Activated CD8-positive, alpha-beta memory T cell treated with anti-CD3 and anti-CD28 coated beads for 4 hours (primary cell): ENCODE data around the gene SRGAP1.
"Not testable (repeated sequence)": the region's sequence is repeated elsewhere in the genome, so short reads cannot be mapped to it uniquely, and the experiment has no call there.

Experiments
- DNase-seq, 2 donors: peaks; one replicate each; pipeline ENCODE4 v3.0.0-alpha.2; 2020; ENCODE audit warnings: low read depth in 2 of 2

Gene SRGAP1

GRCh38 chr12:64166606-64167005 is 322.1 kb downstream of the SRGAP1 start:
- DNase-seq = not testable (repeated sequence)

DNA sequence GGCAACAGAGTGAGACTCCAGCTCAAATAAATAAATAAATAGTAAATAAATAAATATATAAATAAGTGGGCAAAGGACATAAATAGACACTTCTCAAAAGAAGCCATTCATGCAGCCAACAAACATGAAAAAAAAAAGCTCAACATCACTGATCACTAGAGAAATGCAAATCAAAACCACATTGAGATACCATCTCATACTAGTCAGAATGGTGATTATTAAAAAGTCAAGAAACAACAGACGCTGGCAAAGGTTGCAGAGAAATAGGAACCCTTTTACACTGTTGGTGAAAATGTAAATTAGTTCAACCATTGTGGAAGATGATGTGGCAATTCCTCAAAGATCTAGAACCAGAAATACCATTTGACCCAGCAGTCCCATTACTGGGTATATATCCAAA is 322.5 kb downstream of the SRGAP1 start:
- DNase-seq = not testable (repeated sequence)

DNA sequence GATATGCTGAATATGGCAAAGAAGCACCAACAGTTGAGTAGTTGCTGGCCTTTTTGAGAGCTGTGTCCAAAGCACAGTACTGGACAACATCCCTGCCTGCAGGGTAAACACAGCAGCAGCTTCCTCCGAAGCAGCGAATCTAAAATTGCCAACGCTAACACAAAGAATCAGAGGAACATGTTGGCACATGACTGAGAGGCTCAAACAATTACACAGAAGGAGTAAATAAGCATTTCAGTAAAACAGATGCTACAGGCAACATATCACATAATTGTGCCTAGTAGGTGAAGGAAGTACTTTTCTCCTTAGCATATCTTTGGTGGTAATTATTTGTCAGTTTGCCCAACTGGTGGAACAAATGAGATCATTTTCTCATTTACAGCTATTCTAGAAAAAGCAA is 325.5 kb downstream of the SRGAP1 start:
- DNase-seq = no peak

- DNase-seq = no peak
Observed at GRCh38 chr12:64170730-64171129, 326.2 kb downstream of the SRGAP1 start.

- DNase-seq = no peak
Observed at GRCh38 chr12:64171715-64172114, 327.2 kb downstream of the SRGAP1 start.

- no peak for DNase-seq
Observed at GRCh38 chr12:64172143-64172970, 327.9 kb downstream of the SRGAP1 start.

GRCh38 chr12:64173456-64173855 is 329.0 kb downstream of the SRGAP1 start:
- DNase-seq = no peak

DNA sequence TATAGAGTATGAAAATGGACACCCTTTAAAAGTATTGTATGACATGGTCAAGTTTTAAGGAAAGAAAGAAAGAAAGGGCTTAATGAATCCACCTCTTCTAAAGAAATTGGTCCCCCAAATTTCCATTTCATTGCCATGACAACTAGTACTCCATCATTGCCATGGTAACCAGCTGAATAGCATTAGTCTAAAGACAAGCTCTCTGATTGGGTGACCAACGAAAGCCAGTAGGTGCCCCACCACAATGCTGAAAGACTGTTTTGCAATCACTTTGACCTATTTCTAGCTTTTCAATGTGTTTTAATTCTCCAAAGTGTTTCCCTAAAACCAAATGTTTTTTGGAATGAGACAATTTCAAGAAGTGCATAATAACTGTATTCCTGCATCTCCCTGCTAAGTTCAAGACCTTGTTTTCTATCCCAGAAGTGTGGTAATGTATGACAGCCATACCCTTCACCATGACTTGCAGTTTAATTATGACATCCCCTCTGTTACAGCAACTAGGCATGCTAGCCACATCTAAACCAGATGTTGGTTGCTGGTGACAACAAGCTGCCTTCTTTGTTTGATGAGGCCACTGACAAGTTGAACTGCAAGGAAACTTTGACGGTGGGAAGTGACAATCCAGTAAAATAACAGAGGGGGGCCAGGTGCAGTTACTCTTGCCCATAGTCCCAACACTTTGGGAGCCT is 330.9 kb downstream of the SRGAP1 start:
- no peak for DNase-seq

GRCh38 chr12:64177001-64177400 is 332.5 kb downstream of the SRGAP1 start:
- no peak for DNase-seq

- DNase-seq = no peak
Observed at GRCh38 chr12:64178122-64178521, 333.6 kb downstream of the SRGAP1 start.

DNA sequence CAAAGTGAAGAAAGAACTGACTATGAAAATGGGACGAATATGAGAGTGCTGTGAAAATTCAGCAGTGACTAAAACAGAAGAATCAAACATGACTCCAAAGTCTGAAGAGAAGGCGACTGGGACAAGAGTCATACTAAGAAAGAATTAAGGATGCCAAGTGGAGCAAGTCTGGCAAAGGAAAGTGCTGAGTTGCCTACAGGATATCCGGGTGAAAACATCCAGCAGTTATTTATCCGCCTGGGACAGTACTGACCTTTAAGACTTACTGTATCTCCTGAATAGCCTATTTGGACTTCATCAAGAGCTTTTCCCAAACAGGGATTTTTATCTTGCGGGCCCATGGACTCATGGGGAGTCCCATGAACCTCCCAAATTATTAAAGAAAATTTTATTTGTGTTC is 336.5 kb downstream of the SRGAP1 start:
- DNase-seq = no peak

DNA sequence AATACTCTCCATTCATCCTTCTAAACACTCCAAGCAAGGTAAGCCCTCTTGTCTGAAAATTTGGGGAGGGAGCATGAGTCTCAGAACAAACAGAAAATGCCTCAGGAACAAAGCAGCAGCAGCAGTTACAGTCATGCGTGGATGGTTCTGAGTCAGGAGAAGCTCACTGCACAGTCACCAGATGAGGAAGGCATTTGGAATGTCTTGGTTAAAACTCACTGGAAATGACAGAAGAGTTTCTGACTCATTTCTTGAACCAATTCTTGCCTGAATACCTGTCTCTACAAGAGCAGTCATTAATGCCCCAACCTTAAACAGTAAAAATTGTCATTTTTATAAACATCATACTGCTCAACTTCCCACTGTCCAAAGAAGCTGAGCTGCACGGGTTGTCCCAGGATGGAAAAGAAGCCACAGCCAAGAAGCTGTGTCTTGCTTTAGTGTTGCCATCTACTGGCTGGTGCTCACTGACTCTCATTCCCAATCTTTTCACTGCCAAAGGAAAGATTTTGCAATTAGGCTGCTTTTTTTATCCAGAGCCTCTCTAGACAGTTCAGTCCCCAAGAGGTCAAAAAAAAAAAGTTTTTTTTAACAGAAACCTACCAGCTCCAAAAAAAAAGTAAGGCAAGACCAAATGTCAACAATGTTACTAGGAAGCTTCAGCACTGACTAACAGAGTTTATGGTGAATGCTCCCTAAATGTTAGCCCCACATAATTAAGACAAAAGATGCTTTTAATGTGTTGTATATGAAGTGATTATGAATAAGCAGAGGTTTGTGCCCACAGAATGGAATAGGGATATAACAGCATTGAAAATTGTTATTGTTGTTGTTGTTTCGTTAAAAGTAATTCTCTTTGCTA is 337.2 kb downstream of the SRGAP1 start:
- no peak for DNase-seq

DNA sequence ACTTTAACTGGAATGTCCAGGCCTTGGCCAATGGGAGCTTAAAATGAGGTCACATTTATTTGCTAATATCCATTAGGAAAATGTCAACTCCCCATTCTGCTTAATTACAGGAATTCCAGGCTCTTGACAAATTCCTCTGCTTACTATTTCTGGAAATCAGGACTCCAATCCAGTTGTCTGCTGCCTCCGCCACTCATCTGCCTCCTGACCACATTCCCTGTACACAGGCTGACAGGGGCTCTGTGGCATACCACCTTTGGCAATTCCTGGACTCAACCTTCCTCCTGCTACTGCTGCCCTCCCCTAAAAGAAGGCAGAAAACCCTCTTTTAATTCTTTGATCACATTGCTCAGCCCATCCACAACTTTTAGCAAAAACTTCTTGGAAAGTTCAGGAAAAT is 339.7 kb downstream of the SRGAP1 start:
- DNase-seq = no peak

DNA sequence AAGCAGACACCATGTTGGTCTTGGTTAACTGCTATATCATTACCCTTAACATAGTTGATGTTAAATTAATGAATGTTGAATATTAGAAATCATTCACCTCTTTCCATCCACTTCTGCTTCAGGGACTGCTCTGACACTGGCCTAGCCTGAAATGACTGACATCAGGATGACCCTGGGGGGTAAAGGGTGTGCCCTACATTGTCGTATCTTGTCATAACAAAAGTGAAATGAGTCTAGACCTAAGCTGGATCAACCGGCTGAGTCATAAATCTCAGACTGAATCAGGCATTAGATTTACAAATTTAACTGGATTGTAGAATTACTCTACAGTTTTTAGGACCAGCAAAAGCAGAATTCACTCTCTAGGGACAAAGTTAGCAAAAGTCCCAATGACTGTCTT is 342.3 kb downstream of the SRGAP1 start:
- no peak for DNase-seq

DNA sequence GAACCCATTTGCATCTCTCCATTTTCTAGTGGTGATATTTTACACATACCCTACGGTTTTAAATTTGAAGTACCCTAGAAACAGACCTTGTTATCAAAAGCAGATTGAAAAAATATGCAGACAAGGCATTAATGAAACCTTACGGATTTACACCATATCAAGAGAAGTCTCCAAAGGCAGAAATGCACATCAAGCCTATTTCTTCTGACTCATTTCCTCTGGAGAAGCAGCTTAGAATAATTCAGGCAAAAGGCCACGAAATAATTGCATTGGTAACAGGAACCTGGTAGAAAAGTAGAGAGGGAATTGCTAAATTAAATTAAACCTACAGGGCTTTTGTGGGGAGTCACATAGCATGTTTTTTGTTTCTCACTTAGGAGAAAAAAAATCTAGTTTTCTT is 342.9 kb downstream of the SRGAP1 start:
- no peak for DNase-seq

DNA sequence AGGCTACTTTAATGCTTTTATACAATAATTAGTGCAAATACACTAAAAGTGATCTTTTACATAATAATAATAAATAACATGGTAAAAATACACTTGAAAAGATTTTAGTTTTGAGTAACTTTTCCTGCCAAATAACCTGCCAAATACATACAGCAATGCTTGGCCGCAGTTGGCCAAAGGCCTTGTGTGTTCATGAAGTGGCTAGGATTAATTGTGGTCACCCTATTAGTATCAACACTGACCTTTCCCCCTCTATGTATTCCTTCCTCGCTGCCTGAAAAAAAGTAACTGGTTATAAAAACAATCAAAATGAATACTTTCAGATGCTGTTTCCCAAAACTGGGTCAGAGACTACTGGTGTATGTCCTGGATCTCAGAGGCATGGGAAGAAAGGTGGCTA is 343.3 kb downstream of the SRGAP1 start:
- DNase-seq = no peak

- DNase-seq = no peak
Observed at GRCh38 chr12:64189530-64189929, 345.0 kb downstream of the SRGAP1 start.

GRCh38 chr12:64190140-64190539 is 345.6 kb downstream of the SRGAP1 start:
- no peak for DNase-seq

DNA sequence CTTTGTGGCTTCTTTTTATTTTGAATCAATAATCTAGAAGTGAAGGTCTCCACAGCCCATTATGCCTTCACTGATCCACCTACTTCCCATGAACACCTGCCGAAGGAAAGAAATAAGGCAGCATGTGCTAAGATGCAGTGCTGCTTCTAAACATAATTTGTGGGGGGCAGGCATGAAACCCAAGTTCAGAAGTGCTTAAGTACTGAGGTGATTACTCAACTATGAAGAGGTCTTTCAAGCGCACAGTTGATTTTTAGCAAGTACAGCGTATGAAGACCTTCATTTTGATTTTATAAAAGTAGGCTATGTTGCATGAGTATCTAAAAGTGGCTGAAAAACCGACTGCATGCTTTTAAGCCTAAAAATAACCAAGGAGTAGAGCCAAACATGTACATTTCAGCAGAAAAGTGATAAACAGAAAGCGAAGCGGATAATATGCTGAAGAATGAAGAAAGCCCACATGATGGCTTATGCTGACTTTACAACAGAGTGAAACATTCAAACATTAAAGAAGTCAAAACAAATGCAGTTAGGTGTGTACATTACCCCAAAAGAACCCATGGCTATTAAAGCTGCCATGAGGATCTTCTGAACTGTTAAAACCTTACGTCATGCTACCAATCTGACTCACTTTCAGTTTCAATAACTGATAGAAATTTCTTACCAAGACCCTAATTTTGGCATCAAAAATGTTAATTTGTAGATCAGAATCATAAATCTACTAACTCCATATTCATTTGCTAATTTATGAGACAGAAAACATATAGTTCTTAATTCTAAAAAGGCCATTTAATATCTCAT is 348.3 kb downstream of the SRGAP1 start:
- no peak for DNase-seq

GRCh38 chr12:64193931-64194330 is 349.4 kb downstream of the SRGAP1 start:
- DNase-seq = no peak

DNA sequence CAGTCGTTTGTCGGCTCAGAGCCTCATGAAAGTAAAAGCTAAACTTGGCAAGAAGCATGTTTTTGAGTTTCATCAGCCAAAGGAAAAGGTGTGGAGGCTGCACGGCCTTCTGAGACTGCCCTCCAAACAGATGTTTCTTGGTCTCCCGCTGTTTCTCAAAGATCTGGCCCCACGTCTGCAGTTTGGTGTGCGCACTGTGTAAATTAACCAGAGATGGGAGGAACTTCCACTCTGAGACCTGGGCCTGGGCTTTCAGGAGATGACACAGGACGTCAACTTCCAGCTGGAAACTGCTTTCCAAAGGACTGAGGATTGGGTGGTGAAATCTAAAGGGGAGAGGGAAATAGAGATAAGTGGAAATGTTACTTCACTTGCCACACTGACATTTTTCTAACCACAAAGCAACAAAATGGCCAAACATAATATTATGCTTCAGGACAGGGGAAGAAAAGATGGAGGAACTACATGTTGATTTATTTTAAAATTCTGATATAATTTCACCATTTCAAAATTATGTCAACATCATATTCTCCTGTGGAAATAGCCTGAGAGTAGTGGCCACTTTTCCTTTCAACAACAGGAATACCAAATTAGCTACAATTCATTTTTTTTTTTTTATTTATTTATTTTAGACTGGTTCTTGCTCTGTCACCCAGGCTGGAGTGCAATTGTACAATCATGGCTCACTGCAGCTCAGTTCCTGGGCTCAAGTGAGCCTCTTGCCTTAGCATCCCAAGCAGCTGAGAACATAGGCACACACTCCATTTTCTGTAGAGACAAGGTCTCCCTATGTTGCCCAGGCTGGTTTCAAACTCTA is 350.0 kb downstream of the SRGAP1 start:
- no peak for DNase-seq
